ENCODE data around the gene MYO1E.

DNA sequence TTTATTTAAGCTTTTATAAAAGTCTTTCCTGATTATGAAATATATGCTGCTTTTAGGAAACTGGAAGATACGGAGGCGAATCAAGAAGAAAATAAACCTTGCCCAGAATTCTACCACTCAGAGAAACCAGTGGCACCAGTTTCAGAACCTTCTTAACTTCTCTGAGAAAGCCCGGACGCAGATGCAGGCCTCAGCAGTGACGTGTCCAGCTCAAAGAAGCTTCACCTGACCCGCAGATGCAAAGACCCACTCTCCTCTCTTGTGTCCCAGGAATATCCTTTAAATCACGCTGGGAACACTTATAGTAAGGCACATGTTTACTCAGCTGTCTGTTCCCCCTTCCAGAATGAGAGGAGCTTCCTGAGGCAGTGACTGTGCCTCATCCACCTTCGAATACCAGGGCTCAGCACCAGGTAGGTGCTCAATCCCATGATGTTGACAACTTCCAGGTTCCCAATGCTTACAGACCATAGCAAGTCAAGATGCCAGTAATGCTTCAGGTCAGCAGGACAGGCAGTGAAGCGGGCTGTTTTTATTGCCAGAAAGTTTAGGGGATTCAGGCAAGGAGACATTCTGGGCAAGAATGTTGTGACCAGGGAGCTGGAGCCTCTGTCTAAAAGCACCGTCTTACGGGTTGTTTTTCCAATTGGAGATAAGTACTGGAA lies 205.9 kb downstream of the MYO1E start:
- TF ChIP-seq EZH2phosphoT487 (IDR thresholded peaks at IDR 0.05; ENCODE audit: borderline replicate concordance, low read depth, low read length) (no peak), CTCF (conservative IDR thresholded peaks at IDR 0.05; ENCODE audit: low read length) (no peak)

All from OCI-LY7 (cell line).